Mononuclear cell (primary cell): Measurements from ENCODE around the gene LRSAM1. TPM values are rescaled to one million over a fixed set of nuclear protein-coding genes. Genes with fewer than 3 reads are reported as not detected.

ENCODE experiments used
- H3K27me3 ChIP-seq: 2 replicates; pipeline ENCODE4 v1.6.0; 2011; ENCODE audit warnings: low read length, control low read depth; ENCODE audit not compliant: insufficient read depth
- H3K4me1 ChIP-seq: 2 replicates; pipeline ENCODE4 v1.5.1; 2011; ENCODE audit warnings: mild to moderate bottlenecking, low read length, control low read depth; ENCODE audit not compliant: insufficient read depth
- H3K4me3 ChIP-seq: 2 replicates; pipeline ENCODE4 v1.5.1; 2011; ENCODE audit warnings: mild to moderate bottlenecking, low read length, moderate library complexity
- H3K9me3 ChIP-seq: 2 replicates; pipeline ENCODE4 v1.5.1; 2011; ENCODE audit warnings: low read depth, mild to moderate bottlenecking, control low read depth, low read length
- total RNA-seq: library from RNA; depleted of rRNA; stranded (reverse); fragments of >200 nt; gene quantifications from one replicate; pipeline ENCODE4 v1.2.3, GENCODE V29; 2012

The LRSAM1 gene
- total RNA-seq, 1 donor: 6.8 TPM

DNA sequence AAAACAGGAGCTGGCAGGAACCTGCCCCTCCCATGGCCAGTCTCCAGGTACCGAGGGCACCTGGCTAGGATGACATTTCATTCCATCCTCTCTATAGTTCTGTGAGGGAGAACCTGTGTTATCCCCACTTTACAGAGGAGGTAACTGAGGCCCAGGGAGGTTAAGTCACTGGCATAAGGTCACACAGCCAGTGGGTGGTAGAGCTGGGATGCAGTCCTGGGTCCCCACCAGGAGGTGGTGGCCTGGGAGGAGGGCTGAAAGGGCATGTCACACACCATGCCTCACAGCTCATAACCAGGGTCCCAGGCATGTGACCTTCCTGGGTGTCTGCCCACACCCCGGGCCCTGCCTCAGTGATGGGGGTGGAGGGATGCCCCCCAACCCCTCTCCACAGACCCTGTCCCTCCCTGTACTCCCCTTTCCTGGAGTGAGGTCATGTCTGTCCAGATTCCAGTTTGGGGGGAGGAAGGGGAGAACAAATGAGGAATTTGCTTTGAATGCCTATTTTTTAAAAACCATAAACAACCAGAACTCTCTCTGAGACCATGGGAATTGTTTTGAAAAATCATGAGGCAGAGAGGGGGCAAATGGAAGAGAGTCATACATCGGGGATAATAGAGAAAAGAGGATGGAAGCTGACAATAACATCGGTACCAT, 83.1 kb downstream of the LRSAM1 start:
- no peaks in the 10 kb centered on the region for H3K27me3 ChIP-seq
- H3K4me1 ChIP-seq: no peaks in the 10 kb centered on the region
- H3K9me3 ChIP-seq: no peaks in the 10 kb centered on the region
- H3K4me3 ChIP-seq: no peak overlapping the region

DNA sequence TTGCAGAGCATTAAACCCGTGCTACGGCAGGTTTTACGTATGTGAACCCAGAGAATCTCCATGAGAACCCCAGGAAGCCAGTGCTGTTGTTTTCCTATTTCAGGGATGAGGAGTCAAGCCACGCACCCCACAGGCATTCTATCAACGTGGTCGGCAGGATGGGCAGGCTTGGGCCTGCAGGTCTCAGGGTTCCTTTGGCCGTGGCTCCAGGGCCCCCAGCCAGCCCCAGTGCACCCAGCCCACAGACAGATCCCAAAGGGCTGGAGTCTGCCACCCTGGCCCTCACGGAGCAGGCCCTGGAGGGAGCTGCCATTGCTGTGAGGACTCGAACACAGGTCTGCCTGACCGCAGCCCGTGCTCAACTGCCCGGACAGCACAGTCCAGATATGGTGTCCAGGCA, 83.6 kb downstream of the LRSAM1 start:
- Histone ChIP-seq H3K4me3 (no peak overlapping the region), H3K9me3 (no peaks in the 10 kb centered on the region), H3K4me1 (peaks cover 1% of the 10 kb centered on the region), H3K27me3 (no peaks in the 10 kb centered on the region)

DNA sequence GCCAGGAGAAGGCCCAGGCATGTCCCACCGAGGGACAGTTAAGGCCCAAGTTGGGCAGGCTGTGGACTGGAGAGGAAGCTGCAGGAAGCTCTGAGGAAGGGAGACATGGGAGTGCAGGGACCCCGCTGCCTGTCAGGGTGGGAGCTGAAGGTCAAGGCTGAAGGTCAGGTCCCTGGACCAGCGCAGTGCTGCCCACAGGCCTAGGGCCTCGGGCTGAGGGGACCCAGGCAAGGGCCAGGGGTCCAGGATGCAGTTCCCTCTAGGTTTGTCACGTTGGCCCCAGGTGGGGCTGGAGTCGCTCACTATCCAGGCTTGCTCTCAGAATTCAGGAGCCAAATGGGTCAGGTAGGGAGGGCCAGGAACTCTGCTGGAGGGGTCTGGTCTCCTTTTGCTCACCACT, 84.1 kb downstream of the LRSAM1 start:
- H3K9me3 ChIP-seq: no peaks in the 10 kb centered on the region
- peaks cover 5% of the 10 kb centered on the region for H3K4me1 ChIP-seq
- H3K4me3 ChIP-seq: no peak overlapping the region
- H3K27me3 ChIP-seq: no peaks in the 10 kb centered on the region

DNA sequence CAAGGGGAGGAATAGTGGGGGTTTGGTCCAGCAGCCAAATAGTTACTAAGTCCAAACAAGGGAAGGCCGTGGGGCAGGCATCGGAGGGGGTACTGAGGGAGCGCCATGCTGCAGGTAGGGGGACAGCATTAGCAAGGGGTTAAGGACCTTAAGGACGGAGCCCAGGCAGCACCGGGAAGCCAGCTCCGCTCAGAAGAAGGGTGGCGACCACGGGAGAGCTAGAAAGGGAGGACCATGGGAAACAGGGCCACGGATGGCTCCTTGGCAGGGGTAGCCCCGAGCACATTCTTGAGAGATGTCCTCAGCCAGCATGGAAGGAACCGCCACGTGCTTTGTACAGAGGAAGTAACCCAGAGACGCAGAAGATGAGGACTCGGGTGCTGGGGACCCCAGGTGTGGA, 84.5 kb downstream of the LRSAM1 start:
- no peak overlapping the region for H3K4me3 ChIP-seq
- no peaks in the 10 kb centered on the region for H3K9me3 ChIP-seq
- no peaks in the 10 kb centered on the region for H3K27me3 ChIP-seq
- H3K4me1 ChIP-seq: peaks cover 5% of the 10 kb centered on the region

DNA sequence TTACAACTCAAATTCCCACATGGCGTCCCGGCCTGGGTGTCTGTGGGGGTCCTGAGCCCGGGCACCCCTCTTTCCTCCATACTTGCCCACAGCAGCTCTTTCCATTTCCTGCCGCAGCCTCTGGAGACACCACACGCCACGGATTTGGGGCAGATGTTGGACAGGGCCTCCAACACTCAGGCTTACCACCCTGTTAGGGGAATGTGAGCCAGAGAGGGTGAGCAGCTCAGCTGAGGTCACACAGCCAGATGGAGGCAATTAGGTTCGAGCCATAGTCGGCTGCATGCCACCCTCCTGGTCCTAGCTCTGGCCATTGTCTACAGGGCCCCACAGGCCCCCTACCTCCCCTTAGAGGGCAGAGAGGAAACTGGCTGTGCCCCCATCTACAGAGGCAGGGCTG, 85.2 kb downstream of the LRSAM1 start:
- H3K27me3 ChIP-seq: no peaks in the 10 kb centered on the region
- no peaks in the 10 kb centered on the region for H3K9me3 ChIP-seq
- H3K4me1 ChIP-seq: peaks cover 5% of the 10 kb centered on the region
- no peak overlapping the region for H3K4me3 ChIP-seq

DNA sequence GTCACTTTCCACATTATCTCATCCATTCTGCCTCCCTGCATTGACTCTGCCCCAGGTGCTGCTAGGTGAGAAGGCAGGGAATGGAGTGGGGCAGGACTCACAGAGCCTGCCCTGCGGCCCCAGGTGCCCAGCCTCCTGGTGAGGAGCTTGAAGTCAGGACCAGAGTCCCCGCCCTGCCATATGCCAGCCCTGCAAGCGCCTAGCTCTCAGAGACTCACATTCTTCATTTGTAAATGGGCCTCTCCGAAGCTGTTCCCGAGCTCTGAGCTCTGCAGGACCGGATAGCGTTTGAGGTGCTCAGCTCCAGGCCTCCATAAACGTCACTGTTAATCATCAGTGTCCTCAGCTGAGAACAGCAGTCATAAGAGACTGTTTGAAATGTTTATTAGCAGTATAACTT, 85.7 kb downstream of the LRSAM1 start:
- peaks cover 5% of the 10 kb centered on the region for H3K4me1 ChIP-seq
- H3K4me3 ChIP-seq: no peak overlapping the region

DNA sequence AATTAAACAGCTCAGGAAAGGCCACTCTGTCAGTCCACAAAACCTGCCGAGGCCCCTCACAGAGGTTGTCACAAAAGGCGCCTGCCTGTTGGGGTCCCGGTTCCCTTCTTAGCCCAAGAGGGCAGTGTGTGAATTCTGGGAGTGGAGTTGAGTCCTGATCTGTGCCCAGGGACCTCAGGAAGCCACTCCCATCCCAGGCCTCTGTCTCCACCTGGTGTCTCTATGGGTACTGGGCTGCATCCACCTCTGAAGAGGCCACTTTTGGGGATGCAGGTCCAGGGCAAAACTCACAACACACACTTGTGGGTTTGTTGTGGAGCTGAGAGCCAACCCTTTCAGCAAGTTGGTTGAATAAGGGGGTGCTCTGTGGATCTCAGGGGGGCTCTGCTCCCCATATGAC, 86.5 kb downstream of the LRSAM1 start:
- no peaks in the 10 kb centered on the region for H3K9me3 ChIP-seq
- no peak overlapping the region for H3K4me3 ChIP-seq
- no peaks in the 10 kb centered on the region for H3K27me3 ChIP-seq
- H3K4me1 ChIP-seq: peaks cover 5% of the 10 kb centered on the region

More for the DNA sequence above, 85.7 kb downstream of the LRSAM1 start:
- Histone ChIP-seq H3K27me3 (no peaks in the 10 kb centered on the region), H3K9me3 (no peaks in the 10 kb centered on the region)

DNA sequence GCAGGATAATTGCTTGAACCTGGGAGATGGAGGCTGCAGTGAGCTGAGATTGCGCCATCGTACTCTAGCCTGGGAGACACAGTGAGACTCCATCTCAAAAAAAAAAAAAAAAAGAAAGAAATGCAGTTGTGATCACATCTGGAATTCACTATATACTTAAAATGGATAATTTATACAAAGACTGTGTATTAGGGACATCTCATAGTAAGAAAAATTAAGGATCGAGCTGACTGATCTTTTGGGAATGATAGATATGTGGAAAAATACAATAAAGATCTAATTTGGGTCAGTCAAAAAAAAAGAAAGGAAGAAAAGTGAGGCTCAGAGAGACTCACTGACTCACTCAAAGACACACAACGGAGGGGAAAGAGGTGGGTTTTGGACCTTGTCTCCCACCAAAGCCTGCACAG, 87.5 kb downstream of the LRSAM1 start:
- no peaks in the 10 kb centered on the region for H3K9me3 ChIP-seq
- no peak overlapping the region for H3K4me3 ChIP-seq
- H3K27me3 ChIP-seq: no peaks in the 10 kb centered on the region
- peaks cover 5% of the 10 kb centered on the region for H3K4me1 ChIP-seq

DNA sequence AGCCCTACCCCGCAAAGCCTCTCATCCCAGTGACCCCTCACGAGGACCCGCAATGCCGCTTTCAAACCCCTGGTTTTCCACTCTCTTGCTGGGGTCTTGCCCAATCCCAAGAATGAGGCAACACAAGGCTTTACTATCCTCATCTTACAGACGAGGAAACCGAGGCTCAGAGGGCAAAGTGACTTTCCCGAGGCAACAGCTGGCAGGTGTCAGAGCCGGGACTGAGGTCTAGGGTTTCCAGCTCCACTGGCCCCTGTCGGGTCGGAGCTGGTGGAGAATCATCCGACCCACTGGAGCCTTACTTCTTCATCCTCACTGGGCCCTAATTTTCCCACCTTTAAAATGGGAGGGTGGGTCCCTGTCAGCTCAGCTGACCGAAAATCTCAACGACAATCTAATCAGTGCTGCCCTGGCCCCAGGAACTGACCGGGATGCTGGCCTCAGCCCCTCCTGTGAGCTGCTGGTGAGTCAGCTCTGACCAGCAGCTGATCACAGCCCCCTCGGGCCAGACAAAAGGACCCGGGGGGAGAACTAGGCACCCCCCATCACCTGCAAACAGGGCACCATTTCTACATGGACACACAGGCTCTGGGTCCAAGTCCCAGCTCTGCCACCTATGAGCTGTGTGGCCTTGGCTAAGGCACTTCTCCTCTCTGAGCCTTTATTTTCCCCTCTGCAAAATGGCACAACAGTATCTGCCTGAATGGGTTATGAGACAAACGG, 88.1 kb downstream of the LRSAM1 start:
- H3K4me3 ChIP-seq: no peak overlapping the region
- no peaks in the 10 kb centered on the region for H3K27me3 ChIP-seq
- peaks cover 5% of the 10 kb centered on the region for H3K4me1 ChIP-seq
- H3K9me3 ChIP-seq: no peaks in the 10 kb centered on the region

DNA sequence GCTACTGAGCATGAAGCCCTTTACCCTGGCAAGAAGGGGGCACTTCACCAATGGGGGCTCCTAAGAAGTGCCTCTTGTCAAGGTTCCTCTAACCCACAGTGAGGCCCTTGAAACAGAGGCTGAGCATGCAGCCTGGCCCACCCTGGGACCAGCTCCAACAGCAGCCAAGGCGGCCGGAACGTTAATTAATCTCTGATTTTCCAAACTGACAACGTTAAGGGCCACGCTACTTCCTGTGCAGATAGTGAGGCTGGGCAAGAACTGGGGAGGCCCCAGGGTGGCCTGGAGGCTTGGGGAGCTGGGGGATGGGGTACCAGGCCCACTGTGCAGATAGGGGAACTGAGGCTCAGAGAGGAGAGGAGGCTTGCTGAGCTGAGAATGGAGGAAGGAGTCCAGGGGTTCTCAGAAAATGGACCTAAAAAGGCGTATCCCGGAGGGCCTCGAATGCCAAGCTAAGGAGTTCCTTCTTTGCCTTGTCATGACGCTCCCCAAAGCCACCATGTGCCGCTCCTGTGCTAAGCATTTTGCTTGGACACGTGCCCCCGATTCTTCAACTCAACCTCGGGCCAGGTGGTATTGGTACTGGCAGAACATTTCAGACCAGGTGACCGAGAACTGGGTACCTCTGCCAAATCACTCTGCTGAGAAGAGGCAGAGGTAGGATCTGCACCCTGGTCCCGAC, 88.8 kb downstream of the LRSAM1 start:
- Histone ChIP-seq H3K4me3 (no peak overlapping the region), H3K9me3 (no peaks in the 10 kb centered on the region), H3K27me3 (no peaks in the 10 kb centered on the region), H3K4me1 (peaks cover 5% of the 10 kb centered on the region)

DNA sequence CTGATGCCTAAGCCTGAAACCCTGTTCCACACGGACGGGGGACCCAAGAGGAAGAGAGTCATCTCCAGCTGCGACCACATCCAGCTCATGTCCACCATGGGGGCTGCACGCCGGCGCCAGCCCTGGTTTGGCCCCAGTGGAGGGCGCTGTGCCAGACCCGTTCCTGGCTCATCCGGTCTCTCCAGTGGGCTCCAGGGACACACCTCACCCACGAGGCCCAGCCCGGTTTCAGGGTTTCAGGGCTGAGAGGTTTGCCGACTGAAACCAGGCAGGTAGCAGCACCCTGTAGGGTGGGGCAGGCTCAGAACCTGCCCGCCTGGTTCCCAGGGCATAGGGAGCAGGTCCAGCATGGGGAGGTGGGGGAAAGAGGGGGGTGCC, 89.3 kb downstream of the LRSAM1 start:
- Histone ChIP-seq H3K4me3 (no peak overlapping the region), H3K27me3 (no peaks in the 10 kb centered on the region), H3K9me3 (no peaks in the 10 kb centered on the region), H3K4me1 (peaks cover 5% of the 10 kb centered on the region)

DNA sequence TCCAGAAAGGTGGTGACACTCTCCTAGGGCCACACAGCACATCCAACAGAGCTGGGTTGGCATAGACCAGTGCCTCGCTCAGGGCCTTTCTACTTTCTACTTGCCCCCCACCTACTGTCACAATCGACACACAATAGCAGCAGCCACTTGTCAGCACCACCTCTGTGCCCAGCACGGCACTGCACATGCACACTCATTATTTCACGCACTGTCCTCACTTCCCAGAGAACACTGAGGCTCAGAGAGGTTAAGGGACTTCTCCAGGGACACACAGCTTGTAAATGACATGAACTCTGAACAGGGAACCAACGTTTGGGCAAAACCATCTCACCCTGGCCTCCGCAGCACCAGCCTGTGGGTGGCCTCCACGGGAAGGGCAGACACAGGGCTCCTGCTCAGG, 89.9 kb downstream of the LRSAM1 start:
- peaks cover 9% of the 10 kb centered on the region for H3K4me1 ChIP-seq
- no peaks in the 10 kb centered on the region for H3K27me3 ChIP-seq
- H3K9me3 ChIP-seq: no peaks in the 10 kb centered on the region
- no peak overlapping the region for H3K4me3 ChIP-seq

DNA sequence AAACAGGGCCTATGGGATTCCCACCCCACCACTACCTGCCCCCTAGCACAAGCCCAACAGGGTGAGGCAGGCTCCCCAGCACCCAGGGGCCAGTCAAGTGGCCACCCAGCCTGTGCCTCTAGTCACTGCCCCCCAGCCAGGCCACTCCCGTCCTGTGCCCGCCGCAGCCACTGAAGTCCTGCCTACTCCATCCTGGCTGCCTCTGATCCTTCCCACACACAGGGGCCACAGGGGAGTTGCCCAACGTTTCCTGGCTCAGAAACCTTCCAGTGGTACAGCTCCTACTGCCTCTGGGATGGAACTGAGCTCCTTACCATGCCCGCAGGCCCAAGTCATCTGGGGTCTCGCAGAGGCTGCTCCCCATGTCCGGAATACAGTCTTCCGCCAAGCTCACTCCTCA, 90.6 kb downstream of the LRSAM1 start:
- no peaks in the 10 kb centered on the region for H3K9me3 ChIP-seq
- peaks cover 13% of the 10 kb centered on the region for H3K4me1 ChIP-seq
- H3K4me3 ChIP-seq: no peak overlapping the region
- H3K27me3 ChIP-seq: no peaks in the 10 kb centered on the region

DNA sequence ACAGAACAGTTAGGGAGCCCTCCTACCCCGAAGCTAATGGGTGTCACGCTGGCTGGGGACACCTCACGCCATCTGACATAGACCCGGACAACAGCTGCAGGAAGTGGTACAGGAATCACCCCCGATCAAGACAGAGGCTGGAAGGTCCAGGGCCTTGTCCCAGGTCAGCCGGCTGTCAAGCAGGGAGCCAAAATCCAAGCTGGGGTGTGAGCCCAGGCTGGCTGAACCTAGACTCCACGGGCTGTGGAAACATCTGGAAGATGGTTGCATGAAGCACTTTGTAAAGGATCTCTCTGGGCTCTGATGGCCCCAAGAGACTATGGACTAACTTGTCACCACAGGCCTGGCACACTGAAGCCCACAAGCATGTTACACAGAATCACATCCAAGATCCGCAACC, 91.9 kb downstream of the LRSAM1 start:
- Histone ChIP-seq H3K4me3 (no peak overlapping the region), H3K4me1 (peaks cover 13% of the 10 kb centered on the region), H3K27me3 (no peaks in the 10 kb centered on the region)

DNA sequence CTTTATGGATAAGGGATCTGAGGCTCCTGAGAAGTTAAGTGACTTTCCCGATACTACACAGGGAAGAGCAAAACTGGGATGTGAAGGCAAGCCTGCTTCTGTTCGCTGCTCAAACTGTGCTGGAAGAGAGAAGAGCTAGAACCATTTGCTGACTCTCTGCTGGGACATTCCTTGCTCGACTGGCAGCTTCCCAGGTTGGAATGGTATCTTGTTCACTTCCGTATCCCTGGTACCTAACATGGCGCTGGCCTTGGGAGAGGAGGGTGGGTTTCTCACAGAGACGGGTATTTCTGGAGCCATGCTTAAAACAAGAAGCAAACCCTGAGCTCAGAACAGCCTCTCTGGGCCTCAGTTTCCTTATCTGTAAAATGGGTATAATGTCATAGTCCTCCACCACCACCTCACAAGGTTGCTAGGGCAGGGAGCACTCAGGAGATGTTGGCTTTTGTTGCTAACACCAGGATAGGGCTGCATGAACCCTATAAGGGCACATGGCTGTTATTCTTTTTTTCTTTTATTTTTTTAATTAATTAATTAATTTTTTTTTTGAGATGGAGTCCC, 92.7 kb downstream of the LRSAM1 start:
- H3K4me1 ChIP-seq: peaks cover 19% of the 10 kb centered on the region
- H3K4me3 ChIP-seq: no peak overlapping the region
- no peaks in the 10 kb centered on the region for H3K27me3 ChIP-seq
- no peaks in the 10 kb centered on the region for H3K9me3 ChIP-seq

More for the DNA sequence above, 91.9 kb downstream of the LRSAM1 start:
- no peaks in the 10 kb centered on the region for H3K9me3 ChIP-seq
